SK-N-MC (cell line): ENCODE measurements around the gene MTMR3.

Source experiments
- EZH2 ChIP-seq: fragments of 200-600 bp; sonication (generic); IDR thresholded peaks from one replicate; pipeline ENCODE4 v1.6.1; 2017; ENCODE audit warnings: antibody characterized with exemption
- POLR2AphosphoS5 ChIP-seq: IDR thresholded peaks from 2 replicates; pipeline ENCODE4 v1.6.1; 2012; ENCODE audit warnings: mild to moderate bottlenecking, low read depth, low read length, borderline replicate concordance

- no peak for TF ChIP-seq EZH2
- TF ChIP-seq POLR2AphosphoS5 = no peak
Measured at GRCh38 chr22:29839039-29839438, 43.9 kb upstream of the MTMR3 start.
